GM23338 (cell line): ENCODE measurements around the gene KRTAP4-2. TPM values are rescaled to one million over a fixed set of nuclear protein-coding genes. Genes with fewer than 3 reads are reported as not detected.

Source experiments
- ATAC-seq: fragments of 200-7000 bp; cut with Tn5 transposase; 3 replicates; pipeline ENCODE4 v1.9.1; 2020
- DNase-seq: peaks from one replicate; pipeline ENCODE4 v3.0.0-alpha.2; 2015; ENCODE audit warnings: low spot score
- H2AFZ ChIP-seq: fragments of 200-600 bp; sonication (generic); 2 replicates; pipeline ENCODE4 v1.8.0; 2016; ENCODE audit warnings: antibody characterized with exemption, mild to moderate bottlenecking, moderate library complexity
- H3F3A ChIP-seq: fragments of 200-600 bp; sonication (generic); replicated peaks from 2 replicates; pipeline ENCODE4 v1.8.0; 2017; ENCODE audit warnings: antibody characterized with exemption, mixed run types, low read depth
- H3K27ac ChIP-seq: fragments of 200-600 bp; sonication (generic); 2 replicates; pipeline ENCODE4 v1.6.1; 2016; ENCODE audit warnings: low read depth
- H3K27me3 ChIP-seq: fragments of 200-600 bp; sonication (generic); 2 replicates; pipeline ENCODE4 v1.8.0; 2016; ENCODE audit warnings: mild to moderate bottlenecking, mixed run types, moderate library complexity; ENCODE audit not compliant: insufficient read depth
- H3K36me3 ChIP-seq: fragments of 200-600 bp; sonication (generic); 2 replicates; pipeline ENCODE4 v1.8.0; 2016; ENCODE audit warnings: mild to moderate bottlenecking; ENCODE audit not compliant: insufficient read depth
- H3K4me1 ChIP-seq: fragments of 200-600 bp; sonication (generic); 2 replicates; pipeline ENCODE4 v1.8.0; 2016; ENCODE audit warnings: mild to moderate bottlenecking, moderate library complexity; ENCODE audit not compliant: insufficient read depth
- H3K4me2 ChIP-seq: fragments of 200-600 bp; sonication (generic); 2 replicates; pipeline ENCODE4 v1.7.1; 2017; ENCODE audit warnings: mixed run types
- H3K4me3 ChIP-seq: fragments of 200-600 bp; sonication (generic); 2 replicates; pipeline ENCODE4 v1.6.1; 2016; ENCODE audit warnings: mixed run types
- H3K79me2 ChIP-seq: fragments of 200-600 bp; sonication (generic); replicated peaks from 2 replicates; pipeline ENCODE4 v1.8.0; 2017; ENCODE audit warnings: mild to moderate bottlenecking; ENCODE audit not compliant: insufficient read depth
- H3K9me2 ChIP-seq: fragments of 200-600 bp; sonication (generic); 2 replicates; pipeline ENCODE4 v1.8.0; 2017; ENCODE audit not compliant: insufficient read depth
- H4K20me1 ChIP-seq: fragments of 200-600 bp; sonication (generic); replicated peaks from 2 replicates; pipeline ENCODE4 v1.8.0; 2017; ENCODE audit warnings: mild to moderate bottlenecking; ENCODE audit not compliant: insufficient read depth
- H3K27ac Mint-ChIP-seq: 2 replicates; pipeline ENCODE4 v1.8.0; 2020; ENCODE audit warnings: inconsistent platforms, mild to moderate bottlenecking, moderate library complexity, mixed read lengths
- H3K27me3 Mint-ChIP-seq: 3 replicates; pipeline ENCODE4 v1.8.0; 2022; ENCODE audit warnings: low read depth, mild to moderate bottlenecking, moderate library complexity, mixed read lengths, inconsistent platforms; ENCODE audit not compliant: insufficient read depth, poor library complexity
- H3K36me3 Mint-ChIP-seq: 3 replicates; pipeline ENCODE4 v1.8.0; 2021; ENCODE audit warnings: low read depth, mild to moderate bottlenecking, inconsistent platforms, moderate library complexity, mixed read lengths
- H3K4me1 Mint-ChIP-seq: 3 replicates; pipeline ENCODE4 v1.8.0; 2020; ENCODE audit warnings: mild to moderate bottlenecking, inconsistent platforms, mixed read lengths
- H3K4me3 Mint-ChIP-seq: 3 replicates; pipeline ENCODE4 v1.8.0; 2021; ENCODE audit warnings: moderate library complexity, mild to moderate bottlenecking, inconsistent platforms, mixed read lengths
- H3K9me3 Mint-ChIP-seq: 3 replicates; pipeline ENCODE4 v1.8.0; 2020; ENCODE audit warnings: moderate library complexity, mild to moderate bottlenecking, inconsistent platforms, mixed read lengths
- CREB1 ChIP-seq: fragments of 250-450 bp; sonication (Bioruptor Pico); IDR thresholded peaks from 2 replicates; pipeline ENCODE4 v1.5.0; 2020; ENCODE audit warnings: low read depth, mild to moderate bottlenecking, moderate library complexity
- CTCF ChIP-seq, 2 experiments: fragments of 200-600 bp in 1 of 2; sonication (generic) in 1 of 2; conservative IDR thresholded peaks; 2 replicates each; pipeline versions ENCODE4 v1.5.1 to v1.6.1; 2016 to 2017; ENCODE audit warnings: antibody characterized with exemption in 2 of 2, low read depth in 2 of 2, mild to moderate bottlenecking in 2 of 2, moderate library complexity in 1 of 2
- ETS1 ChIP-seq: IDR thresholded peaks from 2 replicates; pipeline ENCODE4 v1.6.1; 2016; ENCODE audit warnings: antibody characterized with exemption
- EZH2 ChIP-seq: fragments of 200-600 bp; sonication (generic); IDR thresholded peaks from one replicate; pipeline ENCODE4 v1.8.0; 2017; ENCODE audit warnings: antibody characterized with exemption, mild to moderate bottlenecking, low read depth; ENCODE audit not compliant: unreplicated experiment
- EZH2phosphoT487 ChIP-seq: fragments of 200-600 bp; sonication (generic); IDR thresholded peaks from one replicate; pipeline ENCODE4 v1.8.1; 2018; ENCODE audit warnings: antibody characterized with exemption; ENCODE audit not compliant: unreplicated experiment
- JUNB ChIP-seq: IDR thresholded peaks from one replicate; pipeline ENCODE4 v1.6.1; 2016; ENCODE audit warnings: antibody characterized with exemption; ENCODE audit not compliant: unreplicated experiment
- NANOG ChIP-seq: IDR thresholded peaks from 2 replicates; pipeline ENCODE4 v1.6.1; 2016; ENCODE audit warnings: antibody characterized with exemption, borderline replicate concordance
- POLR2AphosphoS5 ChIP-seq: IDR thresholded peaks from 2 replicates; pipeline ENCODE4 v1.6.1; 2016; ENCODE audit warnings: antibody characterized with exemption, low read depth
- REST ChIP-seq: IDR thresholded peaks from one replicate; pipeline ENCODE4 v1.6.1; 2018; ENCODE audit warnings: antibody characterized with exemption; ENCODE audit not compliant: unreplicated experiment
- STAT1 ChIP-seq: IDR thresholded peaks from one replicate; pipeline ENCODE4 v1.6.1; 2016; ENCODE audit warnings: antibody characterized with exemption; ENCODE audit not compliant: unreplicated experiment
- ZNF114 ChIP-seq: fragments of 250-450 bp; sonication (Bioruptor Pico); IDR thresholded peaks from 2 replicates; pipeline ENCODE4 v1.5.0; 2020; ENCODE audit warnings: mild to moderate bottlenecking, moderate library complexity
- ZNF331 ChIP-seq: fragments of 250-450 bp; sonication (Bioruptor Pico); IDR thresholded peaks from 2 replicates; pipeline ENCODE4 v1.5.0; 2020; ENCODE audit warnings: low read depth, mild to moderate bottlenecking, moderate library complexity
- ZNF462 ChIP-seq: fragments of 250-450 bp; sonication (Bioruptor Pico); IDR thresholded peaks from 2 replicates; pipeline ENCODE4 v1.5.0; 2020; ENCODE audit warnings: mild to moderate bottlenecking, moderate library complexity
- polyA plus RNA-seq: library from polyadenylated mRNA; unstranded; fragments of >200 nt; fragmentation: Nextera tagmentation; extraction: Ambion mirVana; gene quantifications from 2 replicates; pipeline ENCODE4 v1.2.1, GENCODE V29; 2016
- total RNA-seq: library from RNA; depleted of rRNA; stranded (reverse); fragments of >200 nt; shearing (Covaris generic); gene quantifications from 2 replicates; pipeline ENCODE4 v1.2.3, GENCODE V29; 2014

KRTAP4-2 gene
- total and polyA plus RNA-seq, 2 experiments from 2014 or later, result not detected

GRCh38 chr17:41178843-41179616 is 1.0 kb upstream of the KRTAP4-2 start:
- H3K9me3 Mint-ChIP-seq, result no peaks in the 10 kb centered on the region
- Histone ChIP-seq H3K36me3 (no peaks in the 10 kb centered on the region), H3K9me2 (no peaks in the 10 kb centered on the region), H3K27ac (no peak overlapping the region), H3K79me2 (no peaks in the 10 kb centered on the region), H3K4me3 (no peak overlapping the region), H2AFZ (no peak overlapping the region), H3K27me3 (no peaks in the 10 kb centered on the region), H4K20me1 (no peaks in the 10 kb centered on the region; the same call in 1 of the 2 replicates), H3K4me2 (no peak overlapping the region), H3K4me1 (no peaks in the 10 kb centered on the region), H3F3A (no peaks in the 10 kb centered on the region)
- H3K36me3 Mint-ChIP-seq, result no peaks in the 10 kb centered on the region
- no peak overlapping the region for H3K27ac Mint-ChIP-seq
- peaks cover 5% of the 10 kb centered on the region for H3K27me3 Mint-ChIP-seq
- ATAC-seq (no peak), DNase-seq (no peak)
- H3K4me1 Mint-ChIP-seq, result no peaks in the 10 kb centered on the region
- TF ChIP-seq REST (no peak), NANOG (no peak), ETS1 (no peak), EZH2phosphoT487 (no peak), CTCF (conservative IDR thresholded peaks at IDR 0.05; ENCODE audit: low read depth in 2 of 2) (no peak), ZNF331 (no peak), ZNF114 (CRISPR knock-in tag) (no peak), JUNB (no peak), POLR2AphosphoS5 (no peak), ZNF462 (CRISPR knock-in tag) (no peak), EZH2 (no peak), STAT1 (no peak), CREB1 (no peak)
- H3K4me3 Mint-ChIP-seq, result no peak overlapping the region
